ENCODE results near the gene COL12A1. TPM values are rescaled to one million over a fixed set of nuclear protein-coding genes. Genes with fewer than 3 reads are reported as not detected.

The COL12A1 gene
- total RNA-seq, 4 donors from 2014 or later = 10.9 to 65.9 (median 57.1) TPM

DNA sequence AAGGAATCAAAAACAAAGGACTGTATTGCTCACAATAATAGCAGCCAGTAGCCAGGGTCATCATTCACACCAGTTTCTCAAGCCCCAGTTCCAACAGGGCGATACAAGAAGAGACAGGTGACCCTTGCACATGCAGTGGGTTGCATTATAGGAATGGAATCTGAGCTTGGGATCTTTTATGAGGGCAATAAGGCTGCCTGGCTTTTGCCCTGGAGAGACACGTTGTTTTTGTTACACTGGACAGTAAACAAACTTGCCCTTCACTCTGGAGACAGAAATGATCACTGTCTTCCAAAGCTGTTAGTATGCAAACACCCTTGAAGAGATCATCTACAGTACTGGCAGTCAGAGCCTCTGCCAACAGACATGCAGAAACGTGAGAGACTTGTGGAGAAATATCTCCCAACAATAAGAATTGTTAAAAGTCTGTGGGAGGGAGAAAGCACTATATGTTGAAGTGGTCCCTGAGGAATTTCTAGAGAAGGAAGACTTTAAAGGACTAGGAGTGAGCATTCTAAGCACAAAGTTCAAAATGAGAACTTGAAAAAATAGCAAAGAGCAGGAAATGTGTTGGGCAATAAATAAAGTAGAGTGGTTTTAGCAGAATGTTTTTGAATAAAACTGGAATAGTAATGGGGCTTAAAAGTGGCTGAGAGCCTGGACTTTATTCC lies 6.2 kb upstream of the COL12A1 start:
- peak overlapping the region in 2 of 4 donors; percentile 6 to 15 for H3K27ac ChIP-seq
- peaks cover 0 to 6% (median 0%) of the 10 kb centered on the region in 4 donors for H3K4me1 ChIP-seq
- H3K36me3 ChIP-seq = no peaks in the 10 kb centered on the region
- TF ChIP-seq POLR2A (IDR thresholded peaks at IDR 0.05) = no peak
- no peak for TF ChIP-seq CTCF (IDR thresholded peaks at IDR 0.05)
- H3K9me3 ChIP-seq = no peaks in the 10 kb centered on the region
- peaks cover 0 to 1% of the 10 kb centered on the region in 2 donors for H3K27me3 ChIP-seq
- peak in 1 of 3 donors; percentile 61 for DNase-seq
- no peak overlapping the region for H3K4me3 ChIP-seq

DNA sequence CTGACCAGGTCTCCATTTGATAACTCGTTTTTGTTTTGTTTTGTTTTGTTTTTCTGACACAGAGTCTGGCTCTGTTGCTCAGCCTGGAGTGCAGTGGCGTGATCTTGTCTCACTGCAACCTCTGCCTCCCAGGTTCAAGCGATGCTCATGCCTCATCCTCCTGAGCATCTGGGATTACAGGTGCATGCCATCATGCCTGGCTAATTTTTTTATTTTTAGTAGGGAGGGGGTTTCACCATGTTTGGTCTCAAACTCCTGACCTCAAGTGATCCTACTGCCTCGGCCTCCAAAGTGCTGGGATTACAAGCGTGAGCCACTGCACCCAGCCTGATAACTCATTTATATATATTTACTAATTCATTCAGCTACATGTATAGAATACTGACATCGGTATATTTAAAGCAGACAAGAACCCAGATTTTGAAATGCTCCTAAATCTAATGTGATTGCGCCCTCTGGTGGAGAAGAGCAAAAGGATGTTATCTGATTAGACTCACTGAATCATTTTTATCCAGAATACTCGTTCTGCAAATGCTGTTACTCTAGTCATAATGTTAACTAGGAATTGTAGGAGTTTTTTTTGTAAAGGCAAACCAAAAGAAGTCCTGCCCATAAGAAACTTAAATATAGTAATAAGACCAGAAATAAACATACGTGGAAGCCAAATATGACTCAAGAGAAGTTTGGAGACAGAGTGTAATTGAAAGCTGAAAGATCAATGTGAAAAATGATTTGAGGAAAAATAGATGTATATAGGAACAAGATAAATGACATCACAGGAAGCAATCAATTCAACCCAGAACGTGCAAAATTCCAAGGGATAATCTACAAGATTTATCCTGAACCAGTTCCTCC lies 5.3 kb upstream of the COL12A1 start:
- Histone ChIP-seq H3K27me3 (peaks cover 0 to 11% of the 10 kb centered on the region in 2 donors), H3K27ac (no peak overlapping the region), H3K4me3 (no peak overlapping the region), H3K9me3 (no peaks in the 10 kb centered on the region), H3K4me1 (peaks cover 0 to 6% (median 2%) of the 10 kb centered on the region in 4 donors), H3K36me3 (no peaks in the 10 kb centered on the region)
- DNase-seq = peak in 2 of 3 donors; percentile 56 to 78
- TF ChIP-seq CTCF (IDR thresholded peaks at IDR 0.05) (peak; percentile 51 to 83 (median 78)), POLR2A (IDR thresholded peaks at IDR 0.05) (no peak)

DNA sequence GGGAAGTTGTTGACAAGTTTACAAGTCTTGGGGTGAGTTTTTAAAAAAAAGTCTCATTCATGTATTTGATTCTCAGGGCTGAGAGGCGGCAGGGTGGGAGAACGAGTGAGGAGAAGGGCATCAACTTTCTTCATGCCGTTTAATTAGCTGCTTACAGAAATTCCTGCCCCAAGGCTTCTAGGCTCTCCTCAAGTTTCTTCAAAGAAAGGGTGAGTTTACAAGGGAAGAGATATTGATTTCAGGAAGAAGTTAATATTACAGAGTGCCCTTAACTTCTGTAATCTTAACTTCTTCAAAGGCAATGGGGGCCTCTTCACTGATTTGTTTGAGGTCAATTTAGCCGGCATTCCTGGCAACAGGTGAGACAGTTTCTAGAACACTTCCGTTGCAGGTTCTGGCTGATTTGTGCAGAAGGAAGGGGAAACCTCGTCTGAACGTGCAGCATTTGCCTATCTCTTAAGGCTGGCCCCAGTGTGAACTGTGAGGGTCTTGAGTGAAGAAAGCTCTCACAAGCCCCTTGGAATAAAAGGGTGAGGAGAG lies 3.4 kb upstream of the COL12A1 start:
- Histone ChIP-seq H3K4me1 (peaks cover 0 to 19% (median 6%) of the 10 kb centered on the region in 4 donors), H3K9me3 (no peaks in the 10 kb centered on the region), H3K27ac (no peak overlapping the region), H3K27me3 (peaks cover 0 to 11% of the 10 kb centered on the region in 2 donors), H3K36me3 (no peaks in the 10 kb centered on the region), H3K4me3 (no peak overlapping the region)
- no peak for TF ChIP-seq POLR2A (IDR thresholded peaks at IDR 0.05)
- TF ChIP-seq CTCF (IDR thresholded peaks at IDR 0.05) = no peak
- no peak for DNase-seq

DNA sequence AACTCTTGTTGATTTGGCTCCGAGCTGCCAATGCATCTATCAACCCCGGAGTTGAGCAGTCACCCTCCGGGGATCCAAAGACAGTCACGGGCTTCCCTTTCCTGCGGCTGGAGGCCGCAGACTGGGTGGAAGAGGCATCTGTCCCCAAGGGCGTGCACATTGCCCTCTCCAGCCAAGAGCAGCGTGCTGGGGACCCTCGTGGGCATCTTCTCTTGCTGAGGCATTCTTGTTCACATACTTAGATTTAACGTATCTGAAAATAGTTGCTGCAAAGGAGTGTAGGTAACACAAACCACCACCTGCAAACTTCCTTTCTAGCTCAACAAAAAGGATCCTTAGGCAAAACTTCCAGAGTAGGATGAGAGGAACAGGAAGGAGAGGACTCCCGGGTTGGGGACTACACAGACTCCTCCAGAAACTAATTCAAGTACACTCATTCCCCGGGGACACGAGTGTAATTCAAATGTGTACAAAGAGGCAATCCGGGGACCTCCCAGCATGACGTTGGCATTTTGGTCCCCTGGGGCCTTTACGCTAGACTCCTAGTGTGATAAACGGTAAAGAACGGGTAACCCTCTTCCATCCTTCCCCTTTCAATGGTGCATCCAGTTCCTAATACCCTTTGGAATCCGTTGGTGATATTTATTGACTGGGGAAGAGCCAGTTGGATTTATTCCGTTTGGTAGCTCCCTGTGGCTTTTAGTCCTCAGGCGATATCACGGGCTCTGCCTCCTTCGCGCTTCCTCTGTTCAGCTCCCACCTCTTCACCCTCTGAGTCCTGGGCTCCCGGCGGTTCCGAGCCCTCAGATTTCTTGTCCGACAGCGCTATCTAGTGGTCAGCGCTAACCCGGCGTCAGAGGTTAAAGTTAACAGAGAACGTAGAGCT lies 2.7 kb upstream of the COL12A1 start:
- H3K4me3 ChIP-seq = peak overlapping the region in 3 of 4 donors; percentile 12 to 23 (median 20)

More for the DNA sequence above, 2.7 kb upstream of the COL12A1 start:
- Histone ChIP-seq H3K9me3 (no peaks in the 10 kb centered on the region), H3K27me3 (peaks cover 0 to 11% of the 10 kb centered on the region in 2 donors), H3K27ac (peak overlapping the region in 3 of 4 donors; percentile 38 to 77 (median 49)), H3K36me3 (no peaks in the 10 kb centered on the region), H3K4me1 (peaks cover 0 to 19% (median 6%) of the 10 kb centered on the region in 4 donors)
- TF ChIP-seq CTCF (IDR thresholded peaks at IDR 0.05) (peak; percentile 59 to 88 (median 83)), POLR2A (IDR thresholded peaks at IDR 0.05) (no peak)
- DNase-seq = peak; percentile 78 to 94 (median 84)

Data from Peyer's patch (tissue), 4 donors.